Calu3 (cell line): Measurements from ENCODE around the gene GTPBP4. TPM values are rescaled to one million over a fixed set of nuclear protein-coding genes. Genes with fewer than 3 reads are reported as not detected.

Experiments
- BruUV-seq: library from RNA; stranded (reverse); fragments of 400-500 nt; replicated peaks from 2 replicates; lab custom pipeline; 2021; lab: Mats Ljungman, UMichigan
- CTCF ChIA-PET: fragments of 300-600 bp; sonication (Branson Sonifier 250); formaldehyde crosslinking; loops from one replicate; lab custom pipeline; 2022; ENCODE audit warnings: antibody characterized with exemption; lab: Charles Lee
- DNase-seq: peaks from one replicate; pipeline ENCODE4 v3.0.0; 2022
- H3K27ac Mint-ChIP-seq: one replicate; pipeline ENCODE4 v1.8.0; 2022; ENCODE audit warnings: mixed read lengths; ENCODE audit not compliant: unreplicated experiment
- H3K27me3 Mint-ChIP-seq: one replicate; pipeline ENCODE4 v1.8.0; 2022; ENCODE audit warnings: mixed read lengths; ENCODE audit not compliant: unreplicated experiment
- H3K36me3 Mint-ChIP-seq: one replicate; pipeline ENCODE4 v1.8.0; 2022; ENCODE audit warnings: mild to moderate bottlenecking, moderate library complexity, mixed read lengths; ENCODE audit not compliant: insufficient read depth, unreplicated experiment
- H3K4me1 Mint-ChIP-seq: one replicate; pipeline ENCODE4 v1.8.0; 2022; ENCODE audit warnings: mild to moderate bottlenecking, low read depth, mixed read lengths; ENCODE audit not compliant: unreplicated experiment
- H3K4me3 Mint-ChIP-seq: one replicate; pipeline ENCODE4 v1.8.0; 2022; ENCODE audit warnings: mild to moderate bottlenecking, low read depth, moderate library complexity, mixed read lengths; ENCODE audit not compliant: unreplicated experiment
- H3K9me3 Mint-ChIP-seq: one replicate; pipeline ENCODE4 v1.8.0; 2022; ENCODE audit warnings: low read depth, mixed read lengths; ENCODE audit not compliant: unreplicated experiment
- intact Hi-C: fragments of 100-400 bp; cut with micrococcal nuclease; formaldehyde crosslinking; loops from one replicate; pipeline ENCODE4 v1.10.0; 2022; ENCODE audit not compliant: unreplicated experiment
- total RNA-seq: library from RNA; stranded (reverse); gene quantifications from 2 replicates; pipeline ENCODE4 v1.2.3, GENCODE V29; 2022
- TF ChIP-seq, protein P1 (sequence below): fragments of 200-600 bp; IDR thresholded peaks from one replicate; pipeline ENCODE4 v1.8.0; 2022; ENCODE audit warnings: antibody characterized with exemption; ENCODE audit not compliant: unreplicated experiment

Gene GTPBP4
- total RNA-seq, 1 experiment from 2014 or later: 123 TPM

DNA sequence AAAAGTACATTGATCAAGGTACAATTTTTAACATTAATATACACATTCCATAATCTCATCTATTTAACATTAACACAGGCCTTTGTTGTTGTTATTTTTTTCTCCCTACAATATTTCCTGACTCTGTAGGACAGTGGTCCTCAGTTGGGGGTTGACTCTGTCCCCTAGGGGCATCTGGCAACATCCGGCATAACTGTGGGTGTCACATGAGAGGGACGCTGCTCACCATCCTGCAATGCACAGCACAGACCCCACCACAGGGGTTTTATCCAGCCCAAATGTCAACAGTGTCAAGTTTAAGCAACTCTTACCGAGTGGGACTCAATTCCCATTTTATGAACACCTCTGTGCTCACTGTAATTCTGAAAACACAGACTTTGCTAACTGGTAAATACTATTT is 51.9 kb downstream of the GTPBP4 start:
- H3K27ac Mint-ChIP-seq: no peak overlapping the region
- BruUV-seq: no TSS peak

DNA sequence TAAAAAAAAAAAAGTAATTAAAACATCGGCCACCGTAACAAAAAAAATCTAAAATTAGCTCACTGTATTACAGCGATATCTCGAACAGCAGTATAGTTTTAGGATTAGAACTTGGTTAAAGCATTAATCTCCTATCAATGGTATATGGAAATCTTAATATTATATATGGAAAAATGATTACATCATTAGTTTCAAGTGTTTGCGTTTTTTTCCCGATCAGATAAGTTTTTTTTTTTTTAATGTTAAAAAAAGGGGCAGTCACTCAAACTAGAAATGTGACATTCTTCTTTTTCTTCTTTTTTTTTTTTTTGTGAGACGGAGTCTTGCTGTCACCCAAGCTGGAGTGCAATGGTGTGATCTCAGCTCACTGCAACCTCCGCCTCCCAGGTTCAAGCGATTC is 53.3 kb downstream of the GTPBP4 start:
- intact Hi-C loops: no loop called here
- CTCF ChIA-PET: interaction anchor here (0.7 kb wide), 1 partner anchor 18 kb away, joined by 4 read pairs; no protein-coding TSS in a partner anchor
- H3K36me3 Mint-ChIP-seq: peaks cover 82% of the 10 kb centered on the region
- no peaks in the 10 kb centered on the region for H3K9me3 Mint-ChIP-seq
- TF ChIP-seq, protein P1, sequence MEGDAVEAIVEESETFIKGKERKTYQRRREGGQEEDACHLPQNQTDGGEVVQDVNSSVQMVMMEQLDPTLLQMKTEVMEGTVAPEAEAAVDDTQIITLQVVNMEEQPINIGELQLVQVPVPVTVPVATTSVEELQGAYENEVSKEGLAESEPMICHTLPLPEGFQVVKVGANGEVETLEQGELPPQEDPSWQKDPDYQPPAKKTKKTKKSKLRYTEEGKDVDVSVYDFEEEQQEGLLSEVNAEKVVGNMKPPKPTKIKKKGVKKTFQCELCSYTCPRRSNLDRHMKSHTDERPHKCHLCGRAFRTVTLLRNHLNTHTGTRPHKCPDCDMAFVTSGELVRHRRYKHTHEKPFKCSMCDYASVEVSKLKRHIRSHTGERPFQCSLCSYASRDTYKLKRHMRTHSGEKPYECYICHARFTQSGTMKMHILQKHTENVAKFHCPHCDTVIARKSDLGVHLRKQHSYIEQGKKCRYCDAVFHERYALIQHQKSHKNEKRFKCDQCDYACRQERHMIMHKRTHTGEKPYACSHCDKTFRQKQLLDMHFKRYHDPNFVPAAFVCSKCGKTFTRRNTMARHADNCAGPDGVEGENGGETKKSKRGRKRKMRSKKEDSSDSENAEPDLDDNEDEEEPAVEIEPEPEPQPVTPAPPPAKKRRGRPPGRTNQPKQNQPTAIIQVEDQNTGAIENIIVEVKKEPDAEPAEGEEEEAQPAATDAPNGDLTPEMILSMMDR: no peak
- peaks cover 29% of the 10 kb centered on the region for H3K4me1 Mint-ChIP-seq
- H3K27ac Mint-ChIP-seq: no peak overlapping the region
- no peak overlapping the region for H3K4me3 Mint-ChIP-seq
- DNase-seq: no peak
- no peaks in the 10 kb centered on the region for H3K27me3 Mint-ChIP-seq
- BruUV-seq: no TSS peak

More for the DNA sequence above, 51.9 kb downstream of the GTPBP4 start:
- DNase-seq: no peak
- Mint-ChIP-seq H3K4me1 (peaks cover 20% of the 10 kb centered on the region), H3K36me3 (peaks cover 82% of the 10 kb centered on the region), H3K27me3 (no peaks in the 10 kb centered on the region), H3K9me3 (no peaks in the 10 kb centered on the region), H3K4me3 (no peak overlapping the region)
- intact Hi-C loops: no loop called here
- CTCF ChIA-PET: no interaction called here
- TF ChIP-seq, protein P1: no peak

GRCh38 chr10:1043532-1043995 is 55.3 kb downstream of the GTPBP4 start:
- peaks cover 34% of the 10 kb centered on the region for H3K4me1 Mint-ChIP-seq
- peak overlapping the region; percentile 74 for H3K27ac Mint-ChIP-seq
- H3K9me3 Mint-ChIP-seq: no peaks in the 10 kb centered on the region
- no peaks in the 10 kb centered on the region for H3K27me3 Mint-ChIP-seq
- peaks cover 76% of the 10 kb centered on the region for H3K36me3 Mint-ChIP-seq
- intact Hi-C loops: no loop called here
- CTCF ChIA-PET: no interaction called here
- TF ChIP-seq, protein P1: no peak
- no peak overlapping the region for H3K4me3 Mint-ChIP-seq
- BruUV-seq: no TSS peak
- DNase-seq: no peak

GRCh38 chr10:1044146-1044545 is 55.9 kb downstream of the GTPBP4 start:
- Mint-ChIP-seq H3K27ac (peak overlapping the region; percentile 74), H3K36me3 (peaks cover 80% of the 10 kb centered on the region), H3K4me1 (peaks cover 34% of the 10 kb centered on the region), H3K27me3 (no peaks in the 10 kb centered on the region), H3K4me3 (peak overlapping the region; percentile 57), H3K9me3 (no peaks in the 10 kb centered on the region)
- no TSS peak for BruUV-seq
- intact Hi-C loops: no loop called here
- TF ChIP-seq, protein P1: no peak
- no peak for DNase-seq
- CTCF ChIA-PET: no interaction called here
